ENCODE measurements around the gene ZNF584. TPM values are rescaled to one million over a fixed set of nuclear protein-coding genes. Genes with fewer than 3 reads are reported as not detected.

ZNF584 gene
- polyA plus RNA-seq, 2 of the 4 experiments (the other 2 are of a cell fraction): 15.6 to 18.2 TPM

GRCh38 chr19:58386576-58387337, 21.7 kb upstream of the ZNF584 start, which contains the start of gene RPS5 (continued):
- TF ChIP-seq, protein P1, sequence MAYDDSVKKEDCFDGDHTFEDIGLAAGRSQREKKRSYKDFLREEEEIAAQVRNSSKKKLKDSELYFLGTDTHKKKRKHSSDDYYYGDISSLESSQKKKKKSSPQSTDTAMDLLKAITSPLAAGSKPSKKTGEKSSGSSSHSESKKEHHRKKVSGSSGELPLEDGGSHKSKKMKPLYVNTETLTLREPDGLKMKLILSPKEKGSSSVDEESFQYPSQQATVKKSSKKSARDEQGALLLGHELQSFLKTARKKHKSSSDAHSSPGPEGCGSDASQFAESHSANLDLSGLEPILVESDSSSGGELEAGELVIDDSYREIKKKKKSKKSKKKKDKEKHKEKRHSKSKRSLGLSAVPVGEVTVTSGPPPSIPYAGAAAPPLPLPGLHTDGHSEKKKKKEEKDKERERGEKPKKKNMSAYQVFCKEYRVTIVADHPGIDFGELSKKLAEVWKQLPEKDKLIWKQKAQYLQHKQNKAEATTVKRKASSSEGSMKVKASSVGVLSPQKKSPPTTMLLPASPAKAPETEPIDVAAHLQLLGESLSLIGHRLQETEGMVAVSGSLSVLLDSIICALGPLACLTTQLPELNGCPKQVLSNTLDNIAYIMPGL (CRISPR knock-in tag; IDR thresholded peaks at IDR 0.05; ENCODE audit: borderline replicate concordance): peak; percentile 68
- TF ChIP-seq FOXS1 (CRISPR knock-in tag; IDR thresholded peaks at IDR 0.05): peak; percentile 49; the same call in 1 of the 2 replicates
- TF ChIP-seq, protein P2, sequence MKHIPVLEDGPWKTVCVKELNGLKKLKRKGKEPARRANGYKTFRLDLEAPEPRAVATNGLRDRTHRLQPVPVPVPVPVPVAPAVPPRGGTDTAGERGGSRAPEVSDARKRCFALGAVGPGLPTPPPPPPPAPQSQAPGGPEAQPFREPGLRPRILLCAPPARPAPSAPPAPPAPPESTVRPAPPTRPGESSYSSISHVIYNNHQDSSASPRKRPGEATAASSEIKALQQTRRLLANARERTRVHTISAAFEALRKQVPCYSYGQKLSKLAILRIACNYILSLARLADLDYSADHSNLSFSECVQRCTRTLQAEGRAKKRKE (CRISPR knock-in tag; IDR thresholded peaks at IDR 0.05; ENCODE audit: low read depth): peak; percentile 91
- no peak for TF ChIP-seq ZSCAN20 (CRISPR knock-in tag; IDR thresholded peaks at IDR 0.05)
- no peak; a peak in 1 of 5 replicates for TF ChIP-seq RAD21 (conservative IDR thresholded peaks at IDR 0.05 in 1 of 2, IDR thresholded peaks at IDR 0.05 in 1 of 2)
- peak; percentile 73; the same call in 1 of the 2 replicates for TF ChIP-seq HOXA7 (CRISPR knock-in tag; IDR thresholded peaks at IDR 0.05)
- TF ChIP-seq, protein P3, sequence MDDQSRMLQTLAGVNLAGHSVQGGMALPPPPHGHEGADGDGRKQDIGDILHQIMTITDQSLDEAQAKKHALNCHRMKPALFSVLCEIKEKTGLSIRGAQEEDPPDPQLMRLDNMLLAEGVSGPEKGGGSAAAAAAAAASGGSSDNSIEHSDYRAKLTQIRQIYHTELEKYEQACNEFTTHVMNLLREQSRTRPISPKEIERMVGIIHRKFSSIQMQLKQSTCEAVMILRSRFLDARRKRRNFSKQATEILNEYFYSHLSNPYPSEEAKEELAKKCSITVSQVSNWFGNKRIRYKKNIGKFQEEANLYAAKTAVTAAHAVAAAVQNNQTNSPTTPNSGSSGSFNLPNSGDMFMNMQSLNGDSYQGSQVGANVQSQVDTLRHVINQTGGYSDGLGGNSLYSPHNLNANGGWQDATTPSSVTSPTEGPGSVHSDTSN (IDR thresholded peaks at IDR 0.05): peak; percentile 41
- TF ChIP-seq HOXB13 (CRISPR knock-in tag; IDR thresholded peaks at IDR 0.05; ENCODE audit: low read depth): peak; percentile 71
- TF ChIP-seq CHD4 (IDR thresholded peaks at IDR 0.05; ENCODE audit: borderline replicate concordance): no peak
- TF ChIP-seq TFCP2L1 (CRISPR knock-in tag; IDR thresholded peaks at IDR 0.05): peak; percentile 96
- TF ChIP-seq EP300 (IDR thresholded peaks at IDR 0.05): no peak
- peak; percentile 39 for TF ChIP-seq MAFK (IDR thresholded peaks at IDR 0.05; ENCODE audit: partially characterized antibody)
- 0 out of 2 replicates have a peak, but pooled peaks have one; percentile 17 for TF ChIP-seq ESRRA (IDR thresholded peaks at IDR 0.05; ENCODE audit: borderline replicate concordance, low read length)
- TF ChIP-seq EHMT2 (IDR thresholded peaks at IDR 0.05; ENCODE audit: low read depth): no peak
- TF ChIP-seq CBX8 (IDR thresholded peaks at IDR 0.05): no peak
- TF ChIP-seq REST (IDR thresholded peaks at IDR 0.05): no peak; the same call in 1 of the 2 replicates
- peak; percentile 78; the same call in 1 of the 2 replicates for TF ChIP-seq RNF2 (IDR thresholded peaks at IDR 0.05; ENCODE audit: borderline replicate concordance, low read depth)
- peak; percentile 82 for TF ChIP-seq EHF (CRISPR knock-in tag; IDR thresholded peaks at IDR 0.05)
- TF ChIP-seq NR3C1 (IDR thresholded peaks at IDR 0.05): no peak
- TF ChIP-seq MYC (IDR thresholded peaks at IDR 0.05; ENCODE audit: borderline replicate concordance, low read length): peak; percentile 92
- TF ChIP-seq PHF8 (IDR thresholded peaks at IDR 0.05; ENCODE audit: borderline replicate concordance, low read depth): peak; percentile 67
- TF ChIP-seq SMC3 (IDR thresholded peaks at IDR 0.05): no peak
- peak; percentile 41 for TF ChIP-seq GATA3 (IDR thresholded peaks at IDR 0.05; ENCODE audit: borderline replicate concordance)
